HEK293T (cell line): ENCODE results near the gene ADAM10.

Source experiments
- ARNT ChIP-seq: fragments of 450-650 bp; IDR thresholded peaks from 2 replicates; pipeline ENCODE4 v1.6.1; 2017; ENCODE audit warnings: mild to moderate bottlenecking
- BHLHE40 ChIP-seq: fragments of 450-650 bp; IDR thresholded peaks from 2 replicates; pipeline ENCODE4 v1.6.1; 2016; ENCODE audit warnings: mild to moderate bottlenecking, moderate library complexity, borderline replicate concordance
- CTBP1 ChIP-seq: fragments of 450-650 bp; IDR thresholded peaks from 2 replicates; pipeline ENCODE4 v1.6.1; 2016; ENCODE audit warnings: borderline replicate concordance
- ELF4 ChIP-seq: fragments of 450-650 bp; IDR thresholded peaks from 2 replicates; pipeline ENCODE4 v1.6.1; 2017; ENCODE audit warnings: antibody characterized with exemption
- FOXA1 ChIP-seq: fragments of 450-650 bp; IDR thresholded peaks from 2 replicates; pipeline ENCODE4 v1.6.1; 2016; ENCODE audit warnings: mild to moderate bottlenecking
- FOXK2 ChIP-seq: fragments of 450-650 bp; IDR thresholded peaks from 2 replicates; pipeline ENCODE4 v1.6.1; 2016; ENCODE audit warnings: mild to moderate bottlenecking
- FOXM1 ChIP-seq: fragments of 450-650 bp; IDR thresholded peaks from 2 replicates; pipeline ENCODE4 v1.6.1; 2017; ENCODE audit warnings: mild to moderate bottlenecking, borderline replicate concordance
- L3MBTL2 ChIP-seq: fragments of 450-650 bp; conservative IDR thresholded peaks from 2 replicates; pipeline ENCODE4 v1.6.1; 2016; ENCODE audit warnings: mild to moderate bottlenecking
- LEF1 ChIP-seq: fragments of 450-650 bp; IDR thresholded peaks from 2 replicates; pipeline ENCODE4 v1.6.1; 2017; ENCODE audit warnings: mild to moderate bottlenecking, borderline replicate concordance
- NFRKB ChIP-seq: fragments of 450-650 bp; IDR thresholded peaks from 2 replicates; pipeline ENCODE4 v1.6.1; 2016; ENCODE audit warnings: mild to moderate bottlenecking, moderate library complexity
- PKNOX1 ChIP-seq: fragments of 450-650 bp; IDR thresholded peaks from 2 replicates; pipeline ENCODE4 v1.6.1; 2016
- SP1 ChIP-seq: fragments of 450-650 bp; IDR thresholded peaks from 2 replicates; pipeline ENCODE4 v1.6.1; 2017
- SUZ12 ChIP-seq: fragments of 450-650 bp; IDR thresholded peaks from 2 replicates; pipeline ENCODE4 v1.6.1; 2016; ENCODE audit warnings: mild to moderate bottlenecking
- TARDBP ChIP-seq: fragments of 450-650 bp; IDR thresholded peaks from 2 replicates; pipeline ENCODE4 v1.6.1; 2016

DNA sequence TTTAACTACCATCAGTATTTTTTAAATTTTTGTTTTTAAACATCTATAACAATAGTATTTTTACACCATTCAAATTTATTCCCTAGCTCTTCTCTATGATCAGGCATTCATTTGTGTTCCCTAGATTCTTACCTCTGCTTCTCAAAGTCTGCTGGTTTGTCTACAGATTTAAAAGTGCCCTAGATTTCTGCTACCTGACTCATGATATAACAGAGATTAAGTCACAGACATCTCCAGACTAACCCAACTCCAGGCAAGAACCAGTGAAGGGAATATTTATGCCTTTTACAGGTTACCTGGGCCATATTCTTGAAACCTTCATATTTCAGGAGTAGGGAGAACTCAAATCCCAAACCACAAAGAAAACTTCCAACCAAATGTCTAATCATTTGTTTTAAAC is 38.8 kb downstream of the ADAM10 start:
- TF ChIP-seq PKNOX1 (no peak), TARDBP (no peak), L3MBTL2 (no peak), FOXM1 (no peak), ARNT (no peak), FOXA1 (no peak), SP1 (no peak), NFRKB (no peak), BHLHE40 (no peak), SUZ12 (no peak), ELF4 (no peak), FOXK2 (no peak), LEF1 (no peak), CTBP1 (no peak)
